OCI-LY1 (cell line): Measurements from ENCODE around the gene SMARCC1.
A peak's percentile ranks its signal among the peaks of the same experiment; 100 is the strongest.

Experiments
- H2AFZ ChIP-seq: fragments of 200-600 bp; sonication (generic), shearing (Covaris generic); 2 replicates; pipeline ENCODE4 v1.6.0; 2014; ENCODE audit warnings: antibody characterized with exemption, mild to moderate bottlenecking, low read length
- H3F3A ChIP-seq: fragments of 200-600 bp; sonication (generic), shearing (Covaris generic); 2 replicates; pipeline ENCODE4 v1.6.0; 2014; ENCODE audit warnings: mild to moderate bottlenecking, antibody characterized with exemption, low read length, moderate library complexity; ENCODE audit not compliant: insufficient read depth
- H3K27ac ChIP-seq: fragments of 200-600 bp; sonication (generic); 2 replicates; pipeline ENCODE4 v1.5.1; 2014; ENCODE audit warnings: low read length, mixed run types, mild to moderate bottlenecking, low read depth; ENCODE audit not compliant: poor library complexity, severe bottlenecking
- H3K27me3 ChIP-seq: fragments of 200-600 bp; sonication (generic); 2 replicates; pipeline ENCODE4 v1.6.0; 2014; ENCODE audit warnings: antibody characterized with exemption, mild to moderate bottlenecking, low read length, moderate library complexity; ENCODE audit not compliant: insufficient read depth
- H3K36me3 ChIP-seq: fragments of 200-600 bp; sonication (generic); 2 replicates; pipeline ENCODE4 v1.6.1; 2014; ENCODE audit warnings: mild to moderate bottlenecking, antibody characterized with exemption, low read length, moderate library complexity, mixed read lengths; ENCODE audit not compliant: insufficient read depth
- H3K4me1 ChIP-seq: fragments of 200-600 bp; sonication (generic); 2 replicates; pipeline ENCODE4 v1.5.1; 2014; ENCODE audit warnings: mild to moderate bottlenecking, low read length, moderate library complexity; ENCODE audit not compliant: insufficient read depth, severe bottlenecking
- H3K4me2 ChIP-seq: fragments of 200-600 bp; sonication (generic), shearing (Covaris generic); 2 replicates; pipeline ENCODE4 v1.6.1; 2014; ENCODE audit warnings: low read length
- H3K4me3 ChIP-seq: fragments of 200-600 bp; sonication (generic); 2 replicates; pipeline ENCODE4 v1.5.1; 2014; ENCODE audit warnings: low read length, low read depth, mild to moderate bottlenecking, mixed read lengths; ENCODE audit not compliant: poor library complexity, severe bottlenecking
- H3K79me2 ChIP-seq: fragments of 200-600 bp; shearing (Covaris generic); 2 replicates; pipeline ENCODE4 v1.6.1; 2016; ENCODE audit warnings: mixed run types, low read length, mixed read lengths; ENCODE audit not compliant: insufficient read depth
- H3K9ac ChIP-seq: fragments of 200-600 bp; sonication (generic), shearing (Covaris generic); 2 replicates; pipeline ENCODE4 v1.6.1; 2014; ENCODE audit warnings: mild to moderate bottlenecking, low read length, mixed read lengths
- H3K9me2 ChIP-seq: fragments of 200-600 bp; sonication (generic), shearing (Covaris generic); 2 replicates; pipeline ENCODE4 v1.6.1; 2014; ENCODE audit warnings: low read depth, mild to moderate bottlenecking, low read length, mixed read lengths
- H3K9me3 ChIP-seq: fragments of 200-600 bp; shearing (Covaris generic); 2 replicates; pipeline ENCODE4 v1.6.1; 2014; ENCODE audit warnings: low read length, mixed read lengths
- H4K20me1 ChIP-seq: fragments of 200-600 bp; sonication (generic), shearing (Covaris generic); 2 replicates; pipeline ENCODE4 v1.6.0; 2016; ENCODE audit warnings: mild to moderate bottlenecking, low read length; ENCODE audit not compliant: insufficient read depth
- EZH2 ChIP-seq: fragments of 200-600 bp; sonication (generic), shearing (Covaris generic); IDR thresholded peaks from 2 replicates; pipeline ENCODE4 v1.8.0; 2017; ENCODE audit warnings: borderline replicate concordance, mixed run types, mild to moderate bottlenecking, antibody characterized with exemption, low read length, moderate library complexity, mixed read lengths
- TF ChIP-seq, protein P1 (sequence below): fragments of 200-600 bp; sonication (generic), shearing (Covaris generic); IDR thresholded peaks from 2 replicates; pipeline ENCODE4 v1.5.1; 2017; ENCODE audit warnings: mild to moderate bottlenecking, antibody characterized with exemption, low read length, moderate library complexity, mixed read lengths

The SMARCC1 gene

GRCh38 chr3:47578119-47578632 is 203.5 kb downstream of the SMARCC1 start:
- Histone ChIP-seq H3F3A (no peaks in the 10 kb centered on the region), H4K20me1 (no peaks in the 10 kb centered on the region), H3K4me2 (peak overlapping the region; percentile 78), H2AFZ (no peak overlapping the region), H3K79me2 (no peaks in the 10 kb centered on the region), H3K36me3 (no peaks in the 10 kb centered on the region), H3K27me3 (peaks cover 10% of the 10 kb centered on the region; the same call in 1 of the 2 replicates), H3K9me2 (no peaks in the 10 kb centered on the region), H3K4me3 (peak overlapping the region; percentile 72), H3K9me3 (no peaks in the 10 kb centered on the region), H3K27ac (no peak overlapping the region), H3K9ac (no peak overlapping the region; the same call in 1 of the 2 replicates), H3K4me1 (no peaks in the 10 kb centered on the region)
- TF ChIP-seq, protein P1, sequence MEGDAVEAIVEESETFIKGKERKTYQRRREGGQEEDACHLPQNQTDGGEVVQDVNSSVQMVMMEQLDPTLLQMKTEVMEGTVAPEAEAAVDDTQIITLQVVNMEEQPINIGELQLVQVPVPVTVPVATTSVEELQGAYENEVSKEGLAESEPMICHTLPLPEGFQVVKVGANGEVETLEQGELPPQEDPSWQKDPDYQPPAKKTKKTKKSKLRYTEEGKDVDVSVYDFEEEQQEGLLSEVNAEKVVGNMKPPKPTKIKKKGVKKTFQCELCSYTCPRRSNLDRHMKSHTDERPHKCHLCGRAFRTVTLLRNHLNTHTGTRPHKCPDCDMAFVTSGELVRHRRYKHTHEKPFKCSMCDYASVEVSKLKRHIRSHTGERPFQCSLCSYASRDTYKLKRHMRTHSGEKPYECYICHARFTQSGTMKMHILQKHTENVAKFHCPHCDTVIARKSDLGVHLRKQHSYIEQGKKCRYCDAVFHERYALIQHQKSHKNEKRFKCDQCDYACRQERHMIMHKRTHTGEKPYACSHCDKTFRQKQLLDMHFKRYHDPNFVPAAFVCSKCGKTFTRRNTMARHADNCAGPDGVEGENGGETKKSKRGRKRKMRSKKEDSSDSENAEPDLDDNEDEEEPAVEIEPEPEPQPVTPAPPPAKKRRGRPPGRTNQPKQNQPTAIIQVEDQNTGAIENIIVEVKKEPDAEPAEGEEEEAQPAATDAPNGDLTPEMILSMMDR = no peak
- no peak for TF ChIP-seq EZH2

- H3K36me3 ChIP-seq = no peaks in the 10 kb centered on the region
- no peaks in the 10 kb centered on the region for H3K4me1 ChIP-seq
- no peaks in the 10 kb centered on the region for H4K20me1 ChIP-seq
- no peaks in the 10 kb centered on the region for H3K9me3 ChIP-seq
- H2AFZ ChIP-seq = no peak overlapping the region
- peak overlapping the region; percentile 78 for H3K4me2 ChIP-seq
- H3K9ac ChIP-seq = no peak overlapping the region
- TF ChIP-seq EZH2 = no peak
- TF ChIP-seq, protein P1 = no peak
- no peak overlapping the region for H3K27ac ChIP-seq
- no peaks in the 10 kb centered on the region for H3K79me2 ChIP-seq
- H3K27me3 ChIP-seq = peaks cover 10% of the 10 kb centered on the region; the same call in 1 of the 2 replicates
- H3K4me3 ChIP-seq = peak overlapping the region; percentile 72
- no peaks in the 10 kb centered on the region for H3F3A ChIP-seq
- no peaks in the 10 kb centered on the region for H3K9me2 ChIP-seq
Measured at GRCh38 chr3:47577583-47578118, 204.0 kb downstream of the SMARCC1 start.

GRCh38 chr3:47573190-47574172 is 208.2 kb downstream of the SMARCC1 start:
- Histone ChIP-seq H3K4me1 (no peaks in the 10 kb centered on the region), H3K4me3 (no peak overlapping the region), H3K27ac (no peak overlapping the region), H3F3A (no peaks in the 10 kb centered on the region), H2AFZ (no peak overlapping the region), H3K9ac (no peak overlapping the region), H3K79me2 (no peaks in the 10 kb centered on the region), H3K27me3 (no peaks in the 10 kb centered on the region), H3K9me2 (no peaks in the 10 kb centered on the region), H3K9me3 (no peaks in the 10 kb centered on the region), H4K20me1 (no peaks in the 10 kb centered on the region), H3K4me2 (no peak overlapping the region), H3K36me3 (no peaks in the 10 kb centered on the region)
- TF ChIP-seq EZH2 = no peak
- TF ChIP-seq, protein P1 = no peak
